Cerebellar cortex (tissue), 1 donor: ENCODE measurements around the gene MYO1B.

Experiments
- DNase-seq: peaks from one replicate; pipeline ENCODE4 v3.0.0-alpha.2; 2015; ENCODE audit warnings: low spot score

Gene MYO1B

DNA sequence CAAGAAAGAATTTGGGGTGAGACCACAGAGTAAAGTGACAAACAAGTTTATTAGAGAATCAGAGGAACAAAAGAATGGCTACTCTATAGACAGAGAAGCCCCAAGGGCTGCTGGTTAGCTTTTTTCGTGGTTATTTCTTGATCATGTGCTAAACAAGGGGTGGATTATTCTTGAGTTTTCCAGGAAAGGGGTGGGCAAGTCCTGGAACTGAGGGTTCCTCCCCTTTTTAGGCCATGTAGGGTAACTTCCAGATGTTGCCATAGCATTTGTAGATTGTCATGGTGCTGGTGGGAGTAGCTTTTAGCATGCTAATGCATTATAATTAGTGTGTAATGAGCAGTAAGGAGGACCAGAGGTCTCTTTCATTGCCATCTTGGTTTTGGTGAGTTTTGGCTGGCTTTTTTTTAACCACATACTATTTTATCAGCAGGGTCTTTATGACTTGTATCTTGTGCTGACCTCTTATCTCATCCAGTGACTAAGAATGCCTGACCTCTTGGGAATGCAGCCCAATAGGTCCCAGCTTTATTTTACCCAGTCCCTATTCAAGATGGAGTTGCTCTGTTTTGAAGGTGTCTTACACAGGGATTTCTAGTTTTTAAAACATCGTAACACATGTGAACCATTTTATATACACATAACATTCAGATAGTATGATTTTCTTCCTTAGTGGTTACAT, 77.8 kb downstream of the MYO1B start:
- DNase-seq = no peak

DNA sequence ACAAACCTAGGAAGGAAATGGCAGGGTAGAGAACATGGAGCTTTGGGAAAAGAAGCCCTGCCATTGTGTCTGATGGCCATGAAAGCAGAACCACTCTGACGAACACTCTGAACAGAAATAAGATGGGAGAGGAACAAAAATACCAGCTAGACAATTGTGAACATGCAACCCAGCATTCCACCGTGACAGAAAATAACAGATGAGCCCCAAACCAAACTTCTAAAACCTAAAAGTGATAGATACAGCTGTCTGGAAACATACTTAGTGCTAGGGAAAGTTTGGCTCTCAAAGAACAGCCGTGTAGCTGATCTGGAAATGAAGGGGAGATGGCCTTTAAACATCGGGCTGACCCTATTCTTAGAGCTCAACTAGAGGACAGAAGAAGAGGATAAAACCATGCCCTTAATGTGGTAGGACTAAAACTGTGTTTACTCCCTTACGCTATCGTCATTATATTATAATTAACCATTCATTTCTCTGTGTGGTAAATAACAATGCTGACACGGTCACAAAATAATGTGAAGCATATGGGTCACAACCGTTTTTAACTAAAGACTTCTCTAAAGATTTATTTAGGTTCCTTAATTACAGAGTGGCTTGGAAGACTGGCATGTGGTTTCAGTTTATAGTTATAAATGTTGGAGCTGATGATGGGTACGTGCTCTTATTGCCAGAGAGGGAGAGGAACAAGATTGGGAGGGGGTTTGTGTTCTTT, 80.6 kb downstream of the MYO1B start:
- no peak for DNase-seq

DNA sequence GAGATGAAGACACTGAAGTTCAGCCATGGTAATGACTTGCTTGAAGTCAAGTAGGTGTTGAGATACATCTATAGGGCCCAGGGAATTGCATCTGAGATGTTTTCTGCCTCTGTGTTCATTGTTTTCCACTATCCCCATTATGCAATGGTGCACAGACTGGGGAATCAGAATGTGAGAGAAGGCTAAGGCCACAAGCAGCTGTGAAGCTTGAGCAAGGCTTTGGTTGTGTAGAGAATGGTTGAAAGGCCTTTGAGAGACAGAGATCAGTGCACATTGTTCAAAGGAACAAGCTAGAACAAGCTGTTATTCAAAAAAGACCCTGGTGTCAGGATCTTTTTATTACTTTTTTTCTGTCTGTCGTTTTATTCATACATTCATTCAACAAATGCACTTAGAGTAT, 82.3 kb downstream of the MYO1B start:
- no peak for DNase-seq

DNA sequence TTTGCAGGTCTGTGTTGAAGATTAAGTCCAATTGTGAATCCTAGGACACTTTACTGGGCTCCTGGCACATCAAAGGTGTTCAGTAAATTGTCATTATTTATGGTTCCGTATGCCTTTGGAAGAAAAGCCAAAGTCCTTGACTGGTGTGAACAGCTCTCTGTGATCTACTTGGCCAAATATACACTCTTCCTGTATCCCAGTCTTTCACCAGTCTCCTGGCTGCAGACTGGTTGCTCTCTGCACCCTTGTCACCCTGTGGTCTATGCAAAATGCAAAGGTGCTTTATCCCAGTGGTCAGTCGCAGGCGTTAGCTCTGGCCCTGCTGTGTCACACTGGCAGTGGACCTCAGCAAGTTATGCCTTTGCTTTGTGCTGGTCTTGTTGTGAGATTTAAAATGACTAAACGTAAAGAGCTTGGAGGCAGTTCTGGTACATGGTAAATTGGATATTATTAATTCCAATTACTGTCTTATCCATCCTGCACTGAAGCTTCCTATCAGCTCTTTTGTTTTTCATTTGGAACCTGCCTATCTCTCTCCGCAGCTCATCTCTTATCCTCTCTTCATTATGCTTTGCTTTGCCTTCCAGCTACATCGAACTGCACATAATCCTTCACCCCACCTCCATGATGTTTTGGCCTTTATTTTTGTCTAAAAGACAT, 83.1 kb downstream of the MYO1B start:
- DNase-seq = no peak

DNA sequence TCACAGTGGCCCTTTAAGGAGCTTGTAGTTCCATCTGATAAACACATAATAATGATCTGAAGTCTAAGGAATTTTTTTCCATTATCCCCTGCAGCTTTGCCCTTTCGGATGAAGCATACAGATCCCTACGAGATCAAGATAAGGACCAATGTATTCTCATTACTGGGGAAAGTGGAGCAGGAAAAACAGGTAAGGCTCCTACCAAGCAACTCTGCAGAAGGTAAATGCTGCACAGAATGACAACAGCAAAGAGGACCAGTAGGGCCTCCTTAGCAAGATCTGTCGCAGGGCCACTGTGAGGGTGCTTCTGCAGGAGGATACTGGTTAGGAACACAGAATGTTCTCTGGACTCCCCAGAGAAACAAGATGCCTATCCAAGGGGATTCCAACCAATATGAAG, 84.6 kb downstream of the MYO1B start:
- DNase-seq = no peak

DNA sequence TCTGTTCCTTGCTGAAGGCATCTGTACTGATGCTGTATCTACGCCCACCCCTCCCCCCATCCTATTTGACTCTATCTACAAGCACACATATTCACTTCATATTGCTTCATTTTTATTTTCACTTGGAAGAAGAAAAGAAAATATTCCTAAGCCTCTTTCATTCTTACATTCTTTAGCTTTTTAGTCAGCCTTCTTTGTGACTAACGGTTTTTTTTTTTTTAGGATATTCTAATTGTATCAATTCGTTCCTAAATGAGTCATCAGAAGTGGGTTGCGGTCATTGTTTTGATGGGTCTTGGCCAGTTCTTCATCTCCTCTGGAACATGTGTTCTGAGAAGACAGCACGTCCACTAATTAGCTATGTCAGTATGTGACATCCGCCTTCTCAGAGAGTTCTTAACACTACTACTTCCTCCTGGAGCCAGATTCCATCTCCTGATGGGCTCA, 88.7 kb downstream of the MYO1B start:
- no peak for DNase-seq

DNA sequence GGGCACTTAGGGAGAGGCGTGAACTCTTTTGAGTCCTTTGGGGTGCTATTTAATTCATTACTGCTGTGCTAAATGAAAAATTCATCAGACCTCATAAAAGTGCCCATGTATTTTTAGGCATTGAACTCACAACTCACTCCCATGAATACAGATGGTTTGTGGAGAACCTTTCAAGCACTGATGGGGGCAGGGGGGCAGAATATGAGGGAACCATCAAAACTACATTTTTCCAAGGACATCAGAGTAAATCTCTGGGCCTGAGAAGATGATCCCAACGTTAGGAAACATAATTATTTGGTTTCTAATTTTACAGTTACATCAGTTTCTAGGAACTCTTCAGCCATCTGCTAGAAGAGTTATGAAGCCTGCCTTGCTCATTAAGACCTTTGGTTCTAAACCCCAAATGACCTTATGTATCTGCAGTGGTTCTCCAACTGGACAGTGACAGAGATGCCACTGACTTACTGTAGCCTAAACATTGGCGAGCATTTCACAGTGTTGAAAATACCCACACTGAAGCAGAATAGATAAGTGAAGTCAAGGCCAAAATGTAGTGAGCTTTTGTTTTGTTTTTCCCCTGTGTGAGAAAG, 90.8 kb downstream of the MYO1B start:
- DNase-seq = no peak

DNA sequence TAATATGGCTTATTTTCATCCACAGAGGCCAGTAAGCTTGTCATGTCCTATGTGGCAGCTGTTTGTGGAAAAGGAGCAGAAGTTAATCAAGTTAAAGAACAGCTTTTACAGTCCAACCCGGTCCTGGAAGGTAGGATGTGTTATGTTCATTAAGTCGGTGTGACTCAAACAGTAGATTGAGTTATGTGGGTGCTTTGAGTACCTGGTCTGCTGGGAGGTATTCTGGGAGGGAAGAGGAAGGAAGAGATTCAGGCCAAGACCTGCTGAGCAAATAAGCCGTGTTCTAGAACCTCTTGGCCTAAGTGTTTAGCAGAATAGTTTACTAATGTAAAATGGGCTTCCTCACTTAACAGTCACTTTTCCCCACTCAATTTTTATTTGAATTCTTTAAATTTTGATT, 96.2 kb downstream of the MYO1B start:
- no peak for DNase-seq

DNA sequence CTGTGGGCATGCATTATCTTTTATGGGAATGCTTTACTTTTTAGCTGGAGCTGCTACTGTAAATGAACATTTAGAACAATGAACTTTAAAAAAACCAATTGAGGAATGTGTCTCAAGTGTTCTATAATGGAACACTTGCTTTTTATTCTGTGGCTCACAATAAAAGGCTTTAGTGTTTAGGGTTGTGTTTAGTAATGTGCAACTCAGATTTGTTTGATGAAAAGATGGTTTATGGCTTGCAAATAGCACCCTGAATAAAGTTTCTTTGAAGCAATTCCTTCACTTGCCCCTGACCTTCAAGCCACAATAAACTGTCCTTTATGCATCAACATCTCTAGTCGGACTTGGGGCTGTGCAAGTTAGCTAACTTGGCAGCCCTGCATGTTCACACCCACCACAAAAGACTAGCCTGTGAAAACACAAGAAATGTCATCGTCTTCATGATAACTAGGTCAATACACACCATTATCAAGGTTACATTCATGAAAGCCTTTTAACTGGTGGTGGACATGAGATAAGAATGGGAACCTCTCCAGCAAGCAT, 98.7 kb downstream of the MYO1B start:
- DNase-seq = no peak

DNA sequence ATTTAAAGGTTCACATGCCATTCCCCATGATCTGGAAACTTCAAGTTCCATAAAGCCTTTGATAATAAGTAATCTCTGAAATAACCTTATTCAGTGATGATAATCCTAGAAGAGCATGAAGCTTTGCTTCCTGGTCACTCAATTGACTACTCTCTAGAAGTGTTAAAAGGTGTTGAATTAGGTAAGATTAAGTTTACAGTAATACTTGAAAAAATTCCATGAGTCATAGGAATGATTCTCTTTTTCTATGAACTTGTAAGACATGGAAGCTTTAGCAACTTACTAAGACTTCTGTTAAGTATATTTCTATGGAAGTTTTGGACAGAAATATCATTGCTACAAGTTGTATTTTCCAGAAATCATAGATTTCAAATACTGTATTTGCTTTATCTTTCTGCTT, 100.6 kb downstream of the MYO1B start:
- no peak for DNase-seq

DNA sequence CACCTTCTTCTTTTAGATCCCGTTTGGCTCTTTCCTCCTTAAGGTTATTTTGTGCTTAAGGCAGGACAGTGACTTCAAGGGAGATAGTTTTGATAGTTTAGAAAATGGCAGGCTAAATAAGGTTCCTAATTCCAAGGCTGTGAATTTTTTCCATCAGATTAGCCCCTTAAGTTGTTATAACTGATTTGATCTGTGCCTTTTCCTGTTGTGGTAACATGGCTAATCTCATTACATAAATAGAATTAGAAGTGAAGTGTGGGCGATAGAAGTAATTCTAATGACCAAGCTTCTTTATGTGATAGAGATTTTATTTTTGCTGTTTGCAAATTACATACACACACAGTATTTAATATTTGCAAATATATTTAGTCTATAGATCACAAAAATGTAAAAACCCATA, 102.0 kb downstream of the MYO1B start:
- no peak for DNase-seq

DNA sequence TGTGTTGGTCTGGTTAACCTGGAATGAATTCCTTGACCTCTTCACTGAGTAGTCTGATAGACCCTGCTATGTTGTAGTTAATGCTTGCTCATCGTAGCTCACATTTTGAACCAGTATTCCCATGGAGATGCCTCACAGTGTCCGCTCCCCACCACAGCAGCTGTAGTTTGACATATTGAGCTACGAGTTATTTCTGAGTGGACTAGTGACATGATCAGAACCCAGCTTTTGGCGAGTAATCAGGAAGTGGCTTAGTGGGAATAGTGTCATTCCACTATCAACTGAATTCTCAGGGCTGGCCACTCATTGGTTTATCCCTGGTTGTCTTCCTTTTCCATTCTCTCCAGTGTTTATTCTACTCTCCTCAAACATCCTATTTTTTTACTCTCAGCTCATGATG, 102.7 kb downstream of the MYO1B start:
- DNase-seq = no peak

DNA sequence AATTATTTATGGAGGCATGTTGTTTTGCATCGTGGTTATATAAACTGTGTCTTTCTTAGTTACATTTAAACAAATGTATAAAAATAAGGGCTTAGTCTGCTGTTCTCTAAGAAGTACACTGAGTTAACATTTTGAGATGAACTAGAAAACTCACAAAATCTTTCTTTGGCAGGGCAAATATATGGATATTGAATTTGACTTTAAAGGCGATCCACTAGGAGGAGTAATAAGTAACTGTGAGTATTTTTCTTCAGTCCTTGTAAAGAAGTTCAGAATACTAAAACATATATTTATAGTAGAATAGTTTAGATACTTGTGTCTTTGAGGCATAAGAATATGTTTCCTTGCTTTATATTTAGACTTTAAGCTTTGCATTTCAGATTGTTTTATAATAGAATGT, 104.8 kb downstream of the MYO1B start:
- no peak for DNase-seq

DNA sequence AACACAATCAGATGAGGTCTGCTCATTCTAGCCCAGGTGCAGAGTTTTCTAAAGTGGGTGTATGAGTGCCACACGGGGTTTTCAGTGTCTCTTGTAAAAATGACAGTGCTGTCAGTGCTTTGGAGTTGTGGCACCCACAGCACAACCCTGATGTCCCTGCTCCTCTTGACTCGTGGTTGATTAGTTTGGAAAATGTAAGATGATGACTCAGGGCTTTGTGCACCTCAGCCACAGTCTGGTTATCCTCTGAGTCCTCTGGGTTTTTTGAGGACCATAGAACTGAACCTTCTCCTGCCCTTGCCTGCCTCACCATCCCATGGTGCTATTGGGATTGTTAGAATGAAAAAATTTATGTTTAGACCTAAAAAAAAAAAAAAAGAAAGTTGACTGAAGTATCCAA, 105.6 kb downstream of the MYO1B start:
- DNase-seq = no peak

DNA sequence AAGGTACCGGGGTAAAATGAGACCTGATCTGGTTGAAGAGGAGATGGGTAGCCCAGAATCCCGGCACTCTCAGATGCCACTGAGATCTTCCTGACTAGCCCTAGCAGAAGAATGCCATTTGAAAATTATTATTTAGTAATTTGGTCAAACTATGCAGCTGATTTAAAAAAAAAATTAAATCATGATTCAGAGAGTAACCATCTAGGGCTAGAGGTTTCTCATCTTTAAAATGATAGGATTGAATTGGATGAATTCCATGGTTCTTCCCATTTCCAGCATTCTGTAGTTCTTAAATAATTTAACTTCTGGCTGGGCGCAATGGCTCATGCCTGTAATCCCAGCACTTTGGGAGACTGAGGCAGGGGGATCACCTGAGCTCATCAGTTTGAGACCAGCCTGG, 106.1 kb downstream of the MYO1B start:
- DNase-seq = no peak

DNA sequence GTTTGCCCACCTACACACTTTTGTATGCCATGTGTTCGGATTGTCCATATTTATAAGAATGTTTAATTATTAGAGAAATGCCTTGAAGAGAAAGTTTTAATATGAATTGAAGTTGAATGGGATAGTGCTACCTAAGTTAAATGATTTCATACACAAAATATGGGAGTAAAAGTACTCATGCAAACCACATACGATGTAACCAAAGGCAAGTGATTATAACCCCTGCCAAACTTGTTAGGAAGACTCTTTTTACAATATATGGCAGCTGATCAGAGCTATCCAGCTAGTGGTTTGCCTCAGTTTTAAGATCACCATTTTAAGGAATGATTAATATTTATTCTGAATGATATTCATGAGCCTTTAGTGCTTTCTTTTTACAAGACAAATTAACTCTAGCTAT, 106.7 kb downstream of the MYO1B start:
- DNase-seq = no peak

DNA sequence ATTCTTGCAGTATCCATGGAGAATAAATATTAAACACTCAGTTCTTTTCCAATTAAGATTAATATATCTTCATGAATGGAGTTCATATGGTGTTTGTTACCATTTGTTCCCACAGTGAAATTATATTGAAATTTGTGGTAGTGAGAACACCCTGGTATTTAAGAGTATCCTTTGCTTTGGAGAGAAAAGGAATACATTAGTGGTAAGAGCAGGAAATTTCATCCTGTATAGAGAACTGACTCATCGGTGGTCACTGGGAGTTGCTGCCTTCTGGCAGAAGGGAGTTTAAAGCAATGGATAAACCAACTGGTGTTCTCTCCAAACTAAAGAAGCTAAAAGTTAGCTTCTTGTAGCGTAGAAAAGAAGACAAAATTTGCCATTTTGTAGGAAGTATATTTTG, 107.3 kb downstream of the MYO1B start:
- no peak for DNase-seq

DNA sequence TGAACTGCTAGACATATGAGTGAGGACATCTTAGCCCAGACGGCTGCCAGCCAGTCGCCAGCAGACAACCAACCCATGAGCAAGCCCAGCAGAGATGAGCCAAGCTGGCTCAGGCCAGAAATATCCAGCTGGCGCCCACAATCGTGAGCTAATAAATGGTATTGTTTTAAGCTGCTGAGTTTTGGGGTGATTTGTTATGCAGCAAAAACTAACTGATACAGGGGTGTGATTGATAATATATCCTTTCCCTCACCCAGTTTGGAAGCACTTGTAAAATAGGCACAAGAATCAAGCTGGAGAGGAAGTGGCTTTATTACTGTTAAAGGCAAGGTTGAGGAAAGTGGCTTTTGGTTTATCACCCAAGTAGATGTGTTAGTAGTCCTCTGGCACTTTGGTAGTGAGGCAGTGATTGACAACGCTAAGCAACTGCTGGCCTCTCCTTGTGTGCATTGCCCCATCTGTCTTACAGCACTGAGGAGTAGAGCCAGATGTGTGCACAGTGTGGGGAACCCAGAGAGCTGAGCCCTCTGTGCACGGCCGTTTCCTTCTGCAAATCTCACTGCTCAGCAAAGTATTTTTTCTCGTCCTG, 110.1 kb downstream of the MYO1B start:
- DNase-seq = no peak

DNA sequence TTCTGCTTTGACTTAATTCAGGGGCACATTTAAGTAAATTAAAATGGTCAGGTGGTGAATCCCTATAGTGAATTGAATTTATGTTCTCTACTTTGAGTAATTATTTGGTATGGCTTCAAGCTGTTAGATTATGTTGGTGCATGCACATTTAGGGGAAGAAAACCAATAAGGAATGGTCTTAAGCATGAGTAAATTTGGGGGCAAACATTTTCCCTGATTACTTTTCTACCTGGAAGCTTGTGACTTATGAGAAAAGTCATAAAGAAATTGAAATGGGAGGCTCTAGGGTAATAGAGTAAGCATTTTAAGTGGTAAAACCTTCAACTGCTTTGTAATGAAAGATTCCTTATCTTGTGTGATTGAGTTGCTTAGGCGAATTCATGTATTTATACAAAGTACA, 112.5 kb downstream of the MYO1B start:
- no peak for DNase-seq

DNA sequence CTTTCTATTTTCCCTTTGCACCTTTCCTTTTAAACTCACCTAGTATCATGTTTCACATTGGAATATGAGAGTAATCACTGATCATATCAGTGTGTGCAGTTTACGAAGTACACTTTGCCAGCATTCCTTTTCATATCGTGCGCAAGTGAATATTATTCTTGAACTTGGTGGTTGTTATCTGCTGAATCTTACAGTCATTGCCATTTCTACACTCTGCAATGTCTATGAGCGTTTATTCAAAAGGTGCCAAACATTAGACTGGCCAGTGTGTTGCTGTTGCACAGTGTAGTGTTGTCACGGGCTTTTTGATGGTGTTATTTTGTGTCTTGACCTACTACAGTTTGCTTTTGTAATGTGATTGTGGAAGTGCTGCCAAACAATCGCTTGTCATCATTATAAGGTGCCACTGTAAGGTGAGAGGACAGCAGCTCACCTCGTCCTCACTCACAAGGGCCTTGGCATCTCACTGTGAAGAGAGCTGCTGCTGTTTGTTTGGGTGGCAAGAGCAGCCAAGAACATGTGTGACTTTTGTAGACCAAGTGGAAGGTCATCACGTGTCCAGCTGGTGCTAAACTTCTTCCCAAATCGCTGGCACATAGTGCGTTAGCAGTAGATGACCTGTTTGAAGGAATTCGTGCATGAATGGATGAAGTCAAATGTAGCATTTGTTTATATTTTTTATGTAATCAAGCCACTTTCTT, 113.3 kb downstream of the MYO1B start:
- no peak for DNase-seq

DNA sequence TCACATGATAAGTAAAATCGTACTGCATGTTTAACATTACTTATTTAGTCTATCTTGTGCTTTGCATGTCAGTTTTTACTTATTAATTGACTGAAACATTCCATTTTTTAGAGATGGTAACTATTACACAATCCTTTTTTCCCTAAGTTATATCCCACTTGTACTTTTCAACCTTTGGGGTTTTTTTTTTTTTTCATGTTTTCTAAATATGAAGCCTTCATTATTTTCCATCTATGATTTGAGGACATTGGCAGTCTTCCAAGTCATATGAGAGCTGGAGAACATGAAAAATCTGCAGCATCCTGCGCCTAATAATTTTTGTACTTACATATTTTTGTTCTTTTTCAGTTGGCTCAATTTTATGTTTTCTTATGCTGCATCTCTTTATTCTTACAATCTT, 113.9 kb downstream of the MYO1B start:
- no peak for DNase-seq

DNA sequence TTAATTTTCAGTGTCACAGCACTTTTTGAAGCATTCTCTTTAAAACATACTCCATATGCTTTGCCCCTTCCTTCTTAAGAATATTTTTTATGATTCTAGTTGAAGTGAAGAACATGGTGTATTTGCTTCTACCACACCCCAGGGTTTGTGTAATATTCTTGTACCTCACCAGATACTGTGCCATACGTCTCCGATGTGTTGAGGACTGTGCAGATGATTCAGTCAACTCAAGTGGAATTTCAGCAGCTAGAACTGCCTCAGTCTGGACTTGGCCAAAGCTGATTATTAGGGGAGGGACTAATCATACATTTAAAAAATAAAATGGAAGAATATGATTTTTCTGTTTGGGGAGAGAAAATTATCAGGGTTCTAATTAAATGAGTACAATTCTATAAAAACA, 115.7 kb downstream of the MYO1B start:
- no peak for DNase-seq
